RKO (cell line): ENCODE measurements around the gene HSPB7.

ENCODE experiments used
- DNase-seq: peaks from one replicate; pipeline ENCODE4 v3.0.0-alpha.2; 2016; ENCODE audit warnings: low spot score

HSPB7 gene

DNA sequence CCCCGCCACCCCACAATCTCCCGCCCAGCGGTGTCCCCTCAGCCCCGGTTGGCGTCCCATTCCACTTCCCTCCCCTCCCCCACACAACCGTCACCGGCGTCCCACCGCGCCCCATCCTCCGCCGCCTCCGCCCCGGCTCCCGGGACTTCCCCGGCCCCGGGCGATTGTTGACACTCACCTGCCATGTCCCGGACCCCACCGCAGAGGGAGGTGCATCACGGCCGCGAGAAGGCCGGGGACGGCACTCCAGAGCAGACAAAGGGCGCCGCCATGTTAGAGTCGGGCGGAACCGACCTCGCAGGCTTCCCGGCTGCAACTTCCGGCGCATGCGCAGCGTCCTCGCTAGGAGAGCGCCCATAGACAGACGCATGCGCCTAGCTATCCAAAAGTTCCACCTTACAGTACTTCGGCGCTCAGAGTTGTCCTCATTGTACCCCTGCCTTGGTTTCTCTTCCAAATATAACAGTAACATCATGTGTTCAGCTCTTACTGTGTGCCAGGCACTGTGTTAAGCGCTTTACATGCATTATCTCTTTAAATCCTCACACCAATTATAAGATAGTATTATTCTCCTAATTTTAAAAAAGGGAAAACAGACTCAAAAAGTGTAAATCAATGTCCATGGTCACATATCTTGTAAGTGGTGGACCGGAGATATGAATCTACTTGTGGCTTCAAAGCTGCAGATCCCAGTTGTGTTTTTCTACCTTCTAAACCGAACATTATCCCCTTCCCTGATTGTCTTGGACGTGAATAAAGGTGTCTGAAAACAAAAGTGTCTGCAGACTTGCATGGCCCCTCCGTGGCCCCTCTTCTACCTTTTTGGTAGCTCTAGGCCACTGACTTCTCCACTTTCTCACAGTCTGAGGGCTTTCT, 41.8 kb downstream of the HSPB7 start, which contains the start of gene ZBTB17:
Gene ZBTB17, minus strand, starts transcription at position 297 of the 876 bp plus-strand sequence. CDS start 27,606 bp downstream, outside the sequence.
- peak; percentile 95 for DNase-seq

DNA sequence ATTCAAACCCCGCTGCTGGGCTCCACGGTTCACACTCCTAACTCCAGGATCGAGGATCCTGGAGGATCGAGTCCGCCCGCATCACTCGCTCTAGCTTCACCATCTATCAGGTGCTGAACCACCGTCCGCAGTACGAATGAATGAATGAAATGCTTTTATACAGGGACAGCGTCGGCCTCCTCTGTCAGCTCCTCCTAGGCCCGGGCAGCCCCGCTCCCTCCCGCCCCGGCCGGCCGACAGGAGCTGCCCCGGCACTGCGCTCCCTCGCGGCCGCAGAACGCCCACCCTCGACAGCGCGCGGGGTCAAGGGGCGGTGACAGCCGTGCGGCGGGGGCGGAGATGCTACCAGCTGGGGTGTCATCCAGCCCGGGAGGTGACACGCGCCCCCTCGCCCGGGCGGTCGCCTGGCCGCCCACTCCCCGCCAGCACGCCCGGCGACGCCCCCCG, 42.5 kb downstream of the HSPB7 start:
- peak; percentile 77 for DNase-seq

DNA sequence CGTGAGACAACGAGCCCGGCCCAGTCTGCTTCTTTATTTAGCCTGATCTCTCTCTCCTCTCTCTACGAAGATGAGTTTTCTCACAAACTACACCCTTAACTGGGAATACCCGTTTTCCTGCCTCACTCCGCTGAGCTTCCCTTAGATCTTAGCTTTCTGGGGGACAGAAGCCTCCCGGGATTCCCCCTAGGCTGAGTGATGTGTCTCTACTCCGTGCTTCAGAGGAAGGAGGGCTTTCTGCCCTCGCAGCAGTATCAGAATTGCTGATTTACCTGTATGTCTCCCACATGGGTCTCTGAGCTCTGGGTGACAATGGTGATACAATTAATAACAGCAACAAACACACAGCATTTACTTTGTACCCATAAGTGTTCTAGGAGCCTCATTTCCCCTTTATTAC, 43.0 kb downstream of the HSPB7 start:
- DNase-seq = peak; percentile 8

DNA sequence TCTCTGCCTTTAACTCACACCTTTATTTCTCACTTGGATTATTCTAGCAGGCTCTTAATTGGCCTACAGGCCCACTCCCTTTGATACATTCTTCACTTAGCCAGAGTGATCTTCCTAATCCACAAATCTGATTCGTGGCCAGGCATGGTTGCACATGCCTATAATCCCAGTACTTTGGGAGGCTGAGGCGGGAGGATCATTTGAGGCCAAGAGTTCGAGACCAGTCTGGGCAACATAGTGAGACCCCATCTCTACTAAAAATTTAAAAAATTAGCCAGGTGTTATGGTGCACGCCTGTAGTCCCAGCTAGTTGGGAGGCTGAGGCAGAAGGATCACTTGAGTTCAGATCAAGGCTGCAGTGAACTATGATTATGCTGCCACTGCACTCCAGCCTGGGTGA, 44.1 kb downstream of the HSPB7 start:
- DNase-seq = no peak

DNA sequence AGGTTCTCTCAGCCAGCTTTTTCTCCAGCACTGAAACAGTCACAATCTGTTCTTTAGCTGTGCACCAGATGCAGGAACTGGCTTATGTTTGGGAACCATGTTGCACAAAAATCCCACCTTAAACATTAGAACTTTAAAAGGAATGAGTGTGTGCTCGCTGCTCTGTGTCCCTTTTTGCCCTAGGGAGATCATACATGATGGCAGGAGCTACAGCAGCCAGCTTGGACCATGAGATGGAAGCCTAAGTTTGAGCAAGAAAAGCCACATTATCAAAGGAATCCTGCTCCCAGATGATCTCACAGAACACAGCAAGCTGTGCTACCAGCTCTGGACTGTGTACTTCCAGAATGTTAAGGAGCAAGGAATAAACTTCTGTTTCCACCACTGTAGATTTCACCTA, 45.4 kb downstream of the HSPB7 start:
- DNase-seq = no peak

DNA sequence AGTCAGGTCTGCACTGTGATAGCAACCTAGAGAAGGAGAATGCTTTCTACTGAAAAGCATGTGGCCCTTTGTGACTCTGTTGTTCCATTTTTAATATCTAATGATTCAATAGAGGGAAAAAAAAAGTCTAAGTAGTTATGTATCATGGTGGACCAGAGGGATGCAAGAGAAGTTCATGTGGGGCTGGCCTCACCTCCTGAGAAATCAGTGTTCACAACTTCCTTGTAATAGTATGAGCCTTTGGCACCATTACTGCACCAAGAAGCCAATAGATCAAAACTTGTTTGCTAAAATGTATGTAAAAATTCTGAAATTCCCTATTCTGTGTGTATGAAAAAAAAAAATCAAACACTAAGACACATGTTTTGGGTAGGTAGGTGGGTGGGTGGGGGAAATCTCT, 46.9 kb downstream of the HSPB7 start:
- DNase-seq = no peak

DNA sequence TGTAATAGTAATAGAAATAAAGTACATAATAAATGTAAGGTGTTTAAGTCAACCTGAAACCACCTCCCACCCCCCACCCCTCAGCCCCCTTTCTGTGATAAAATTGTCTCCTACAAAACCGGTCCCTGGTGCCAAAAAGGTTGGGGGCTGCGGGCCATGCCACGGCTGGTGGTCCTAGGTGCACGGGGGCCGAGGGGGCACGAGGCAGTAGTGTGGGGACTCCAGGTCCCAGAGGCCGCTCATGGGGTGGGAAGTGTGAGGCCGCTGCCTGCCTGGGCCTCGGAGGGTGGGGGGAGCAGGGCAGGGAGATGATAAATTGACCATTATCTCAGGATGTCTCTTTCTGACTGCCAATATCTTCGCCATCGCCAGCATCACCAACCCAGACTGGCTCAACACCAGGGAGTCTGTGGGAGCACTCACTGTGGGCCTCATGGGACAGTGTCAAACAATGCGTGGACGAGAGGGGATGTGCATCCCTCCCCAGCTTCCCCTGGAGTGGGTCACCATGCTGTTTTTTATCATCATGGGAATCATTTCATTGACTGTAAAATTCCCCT, 48.4 kb downstream of the HSPB7 start:
- no peak for DNase-seq

DNA sequence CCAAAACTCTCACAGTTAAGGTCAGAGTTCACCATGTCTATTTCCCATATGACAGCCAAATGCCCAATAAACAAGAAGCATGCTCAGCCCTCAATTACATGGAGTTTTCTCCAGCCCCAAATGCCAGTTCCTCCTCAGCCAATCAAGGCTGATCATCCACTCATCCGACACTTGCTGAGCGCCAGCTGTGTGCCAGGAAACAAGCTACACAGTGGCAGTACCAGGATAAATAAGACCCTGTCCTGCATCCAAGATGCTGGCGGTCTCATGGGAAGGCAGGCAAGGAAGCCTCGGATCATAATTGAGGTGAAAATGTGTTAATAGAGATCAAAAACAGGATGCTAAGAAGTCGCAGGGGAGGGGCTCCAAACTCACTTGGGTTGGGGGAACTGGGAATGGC, 49.7 kb downstream of the HSPB7 start:
- no peak for DNase-seq

DNA sequence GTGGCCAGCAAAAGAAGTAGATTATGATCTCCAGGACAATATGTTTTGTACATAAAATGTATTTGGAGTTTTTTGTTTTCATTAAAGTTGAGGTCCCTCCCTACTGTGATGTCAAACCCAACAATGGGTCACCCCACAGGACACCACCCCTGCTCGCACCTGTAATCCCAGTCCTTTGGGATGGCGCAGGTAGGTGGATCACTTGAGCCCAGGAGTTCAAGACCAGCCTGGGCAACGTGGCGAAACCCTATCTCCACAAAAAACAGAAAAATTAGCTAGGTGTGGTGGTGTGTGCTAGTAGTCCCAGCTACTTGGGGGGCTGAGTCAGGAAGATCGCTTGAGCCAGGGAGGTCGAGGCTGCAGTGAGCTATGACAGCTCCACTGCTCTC, 50.9 kb downstream of the HSPB7 start:
- no peak for DNase-seq

DNA sequence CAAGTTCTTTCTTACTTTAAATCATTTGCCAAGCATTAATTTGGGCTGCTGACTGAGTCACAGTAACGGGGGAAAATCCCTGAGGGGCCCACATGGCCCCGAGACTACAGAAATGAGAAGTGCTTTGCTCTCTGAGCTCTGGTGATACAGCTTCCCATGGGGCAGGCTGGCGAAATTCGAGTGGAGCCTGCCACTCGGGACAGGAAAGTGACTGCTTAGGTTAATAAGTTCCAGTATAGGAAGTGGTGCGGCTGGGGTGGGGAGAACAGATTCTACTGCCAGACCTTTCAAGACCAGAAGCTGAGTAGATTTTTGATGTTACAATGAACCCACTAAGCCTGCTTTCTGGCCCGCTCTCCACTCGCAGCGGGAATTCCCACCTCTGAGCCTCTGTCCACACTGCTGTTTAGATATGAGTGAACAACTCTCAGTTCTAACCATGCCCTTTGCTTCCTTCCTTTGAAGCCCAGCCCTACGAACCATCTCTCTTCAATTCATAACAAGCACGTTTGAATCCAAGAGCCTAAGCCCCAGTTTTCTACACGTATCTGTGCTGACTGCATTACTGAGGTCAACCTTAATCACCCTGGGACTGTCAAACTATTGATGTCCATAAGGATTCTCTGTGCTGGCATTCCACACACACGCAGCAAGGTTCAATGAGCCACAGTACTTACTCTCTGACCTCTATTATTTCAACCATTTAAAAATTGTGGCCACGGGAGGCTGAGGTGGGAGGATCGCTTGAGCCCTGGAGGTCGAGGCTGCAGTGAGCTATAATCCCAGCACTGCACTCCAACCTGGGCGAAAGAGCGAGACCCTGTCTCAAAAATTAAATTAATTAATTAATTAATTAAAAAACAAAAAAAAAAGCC, 51.5 kb downstream of the HSPB7 start:
- no peak for DNase-seq

DNA sequence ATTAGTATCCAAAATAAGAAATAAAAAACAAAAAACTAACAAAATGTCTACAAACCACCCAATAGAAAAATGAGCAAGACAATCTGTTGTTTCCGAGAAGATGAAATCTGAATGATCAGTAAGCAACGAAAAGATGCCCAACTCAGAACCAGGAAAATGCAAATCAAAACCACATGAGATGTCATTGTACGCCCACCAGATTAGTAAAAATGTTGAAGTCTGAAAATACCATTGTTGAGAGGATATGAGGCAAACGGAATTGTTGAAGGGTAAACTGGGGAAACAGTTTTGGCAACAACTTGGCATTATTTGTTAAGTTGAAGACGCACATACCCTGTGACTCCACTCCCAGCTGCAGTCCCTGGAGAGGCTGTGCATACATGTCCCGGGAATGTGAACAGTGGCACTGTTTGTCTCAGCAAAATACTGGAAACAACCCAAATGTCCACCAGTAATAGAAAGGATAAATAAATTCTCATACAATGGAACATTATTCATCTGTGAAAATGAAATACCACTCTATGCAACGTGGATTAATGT, 52.5 kb downstream of the HSPB7 start:
- no peak for DNase-seq
